Activated CD4-positive, alpha-beta T cell treated with anti-CD3 and anti-CD28 coated beads, Interleukin-2, amount 50 U/mL, for 16 hours (primary cell): ENCODE measurements around the gene MS4A15.
"Not testable (repeated sequence)": the region's sequence is repeated elsewhere in the genome, so short reads cannot be mapped to it uniquely, and the experiment has no call there.

Experiments
- DNase-seq: peaks from one replicate; pipeline ENCODE4 v3.0.0-alpha.2; 2020

MS4A15 gene

GRCh38 chr11:60810569-60810968 is 53.9 kb downstream of the MS4A15 start:
- no peak for DNase-seq

DNA sequence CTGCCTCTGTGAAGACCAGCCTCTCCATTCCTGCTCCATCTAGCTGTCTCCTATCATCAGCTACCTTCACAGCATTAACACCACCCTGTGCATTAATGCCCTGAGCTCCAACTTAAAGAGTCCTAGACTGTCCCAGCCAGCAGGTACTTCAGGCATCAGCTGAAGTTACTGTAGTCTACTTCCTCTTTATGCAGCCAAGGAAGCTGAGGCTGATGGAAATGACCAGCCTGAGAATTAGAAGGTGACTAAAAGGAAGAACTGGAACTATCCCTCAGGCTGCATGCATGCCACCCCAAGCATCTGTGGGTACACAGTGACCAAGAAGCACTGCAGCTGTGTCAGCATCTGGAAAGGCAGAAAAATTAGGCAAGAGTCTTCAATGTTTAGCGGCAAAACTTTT is 56.7 kb downstream of the MS4A15 start:
- no peak for DNase-seq

DNA sequence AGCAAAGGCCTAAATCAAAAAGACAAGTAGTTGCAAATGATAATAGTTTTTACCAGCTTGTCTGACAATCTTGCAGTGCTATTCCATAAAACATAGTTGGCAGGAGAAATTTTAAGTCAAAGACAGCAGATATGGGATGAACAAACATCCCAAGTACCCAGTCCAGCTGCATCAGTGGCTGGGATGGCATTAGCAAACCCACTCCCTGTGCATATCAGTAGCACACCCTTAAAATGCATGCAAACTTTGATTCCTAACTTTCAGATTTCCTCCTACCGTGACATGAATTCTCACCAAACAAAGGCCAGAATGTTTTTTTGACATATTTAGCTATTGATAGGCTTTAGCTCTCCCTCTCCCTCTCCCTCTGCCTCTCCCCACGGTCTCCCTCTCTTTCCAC is 57.4 kb downstream of the MS4A15 start:
- DNase-seq, result no peak

DNA sequence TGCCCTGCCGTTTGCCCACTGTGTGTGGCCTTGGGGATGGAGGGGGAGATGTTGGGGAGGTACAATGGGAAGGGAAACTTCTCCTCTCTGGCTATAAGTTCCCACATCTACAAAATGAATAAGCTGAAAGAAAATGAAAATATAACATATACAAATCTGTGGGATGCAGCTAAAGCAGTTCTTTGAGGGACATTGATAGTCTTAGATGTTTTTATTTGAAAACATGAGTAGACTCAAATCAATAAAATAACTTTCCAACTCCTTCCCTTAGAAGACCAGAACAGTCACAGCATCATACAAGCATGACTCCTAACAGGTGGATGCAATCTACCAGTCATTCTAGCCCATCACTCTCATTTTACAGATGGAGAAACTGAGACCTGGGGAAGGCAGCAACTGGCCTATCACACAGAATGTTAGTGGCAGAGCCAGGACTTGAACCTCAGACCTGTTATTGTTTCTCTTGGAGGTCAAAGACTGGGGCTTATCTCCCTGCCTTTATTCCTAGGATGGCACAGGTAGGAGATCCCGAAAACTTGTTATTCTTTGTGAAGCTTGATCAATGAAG is 60.0 kb downstream of the MS4A15 start:
- no peak for DNase-seq

- DNase-seq, result no peak
These were observed 61.4 kb downstream of the MS4A15 start for GRCh38 chr11:60818057-60818456.

GRCh38 chr11:60821827-60822599 is 65.3 kb downstream of the MS4A15 start:
- no peak for DNase-seq

- DNase-seq, result not testable (repeated sequence)
These were observed 67.2 kb downstream of the MS4A15 start for GRCh38 chr11:60823745-60824306.

DNA sequence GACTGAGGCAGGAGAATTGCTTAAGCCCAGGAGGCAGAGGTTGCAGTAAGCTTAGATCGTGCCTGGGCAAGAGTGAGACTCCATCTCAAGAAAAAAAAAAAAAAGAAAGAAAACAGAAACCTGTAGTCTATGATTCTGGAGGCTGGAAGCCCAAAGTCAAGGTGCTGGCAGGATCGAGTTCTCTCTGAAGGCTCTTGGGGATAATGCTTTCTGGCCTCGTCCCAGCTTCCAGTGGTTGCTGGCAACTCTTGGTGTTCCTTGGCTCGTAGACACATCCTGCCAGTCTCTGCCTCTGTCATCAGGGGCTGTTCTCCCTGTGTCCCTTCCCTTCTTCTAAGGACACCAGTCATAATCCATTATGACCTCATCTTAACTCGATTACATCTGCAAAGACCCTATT is 68.5 kb downstream of the MS4A15 start:
- no peak for DNase-seq

GRCh38 chr11:60825790-60826189 is 69.1 kb downstream of the MS4A15 start:
- DNase-seq, result no peak
